LoVo (cell line): ENCODE data around the gene TRIM43B.
"Not testable (repeated sequence)": the region's sequence is repeated elsewhere in the genome, so short reads cannot be mapped to it uniquely, and the experiment has no call there.

Experiments used
- DNase-seq: peaks from one replicate; pipeline ENCODE4 v3.0.0-alpha.2; 2016; ENCODE audit warnings: low spot score

The TRIM43B gene

DNA sequence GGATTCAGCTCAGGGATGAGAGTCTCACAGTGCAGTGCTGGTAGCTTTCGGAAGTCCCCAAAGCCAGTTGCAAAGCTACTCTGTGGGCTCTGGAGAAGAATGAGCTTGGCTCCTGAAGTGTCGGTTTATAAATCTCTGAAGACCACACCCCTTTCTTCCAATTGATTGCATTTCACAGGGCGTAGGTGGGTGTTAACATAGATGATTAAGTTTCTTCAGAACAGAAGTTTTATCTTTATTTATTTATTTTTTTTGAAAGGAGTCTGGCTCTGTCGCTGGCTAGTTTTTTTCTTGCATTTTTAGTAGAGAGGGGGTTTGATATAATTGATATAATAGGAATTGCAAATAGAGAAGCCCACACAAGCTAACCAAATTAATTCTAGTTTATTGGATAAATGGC, at the start of gene TRIM43B:
Gene TRIM43B, minus strand, starts transcription at position 101 of the 400 bp plus-strand sequence. CDS start 2,040 bp downstream, outside the sequence.
- not testable (repeated sequence) for DNase-seq

DNA sequence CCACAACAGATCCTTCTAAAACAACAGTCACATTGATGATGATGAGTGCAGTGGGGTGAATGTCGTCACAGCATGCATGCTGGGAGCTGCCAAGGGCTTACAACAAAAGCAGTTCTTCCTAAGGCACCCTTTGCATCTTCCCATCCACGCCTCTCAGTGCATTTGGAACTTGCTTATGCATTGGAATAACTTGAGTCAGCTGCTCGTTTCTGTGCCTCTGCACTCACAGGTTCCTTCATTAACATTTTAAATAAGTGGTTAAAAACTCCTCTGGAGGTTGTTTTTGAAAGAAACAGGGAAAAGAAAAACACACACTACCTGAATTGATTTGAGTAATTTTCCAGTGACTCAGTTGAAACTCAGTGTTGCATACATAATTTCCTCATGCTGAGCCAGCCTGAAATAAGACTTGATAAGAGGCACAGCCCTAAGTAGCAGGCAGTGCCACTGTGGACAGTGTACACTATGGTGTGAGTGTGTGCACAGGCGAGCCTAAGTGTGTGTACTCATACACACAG, 46.8 kb upstream of the TRIM43B start:
- no peak for DNase-seq

DNA sequence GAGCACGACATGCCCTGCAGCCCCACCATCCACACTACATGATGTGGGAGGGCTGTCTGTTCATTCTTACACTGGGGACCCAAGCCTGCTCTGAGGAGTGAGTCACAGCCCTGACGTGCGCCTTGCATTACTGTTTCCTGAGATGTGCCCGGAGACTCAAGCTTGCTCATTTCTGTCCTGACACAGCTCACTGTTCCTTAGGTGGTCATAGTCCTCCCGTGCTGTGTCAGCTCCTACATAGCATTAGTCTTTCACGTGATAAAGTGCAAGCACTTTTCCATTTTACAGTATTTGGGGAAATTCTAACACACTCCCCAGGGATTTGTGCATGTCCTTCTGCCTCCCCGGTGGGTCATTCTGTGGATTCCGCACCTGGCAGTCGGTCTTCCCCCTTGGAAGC, 46.2 kb upstream of the TRIM43B start:
- no peak for DNase-seq

DNA sequence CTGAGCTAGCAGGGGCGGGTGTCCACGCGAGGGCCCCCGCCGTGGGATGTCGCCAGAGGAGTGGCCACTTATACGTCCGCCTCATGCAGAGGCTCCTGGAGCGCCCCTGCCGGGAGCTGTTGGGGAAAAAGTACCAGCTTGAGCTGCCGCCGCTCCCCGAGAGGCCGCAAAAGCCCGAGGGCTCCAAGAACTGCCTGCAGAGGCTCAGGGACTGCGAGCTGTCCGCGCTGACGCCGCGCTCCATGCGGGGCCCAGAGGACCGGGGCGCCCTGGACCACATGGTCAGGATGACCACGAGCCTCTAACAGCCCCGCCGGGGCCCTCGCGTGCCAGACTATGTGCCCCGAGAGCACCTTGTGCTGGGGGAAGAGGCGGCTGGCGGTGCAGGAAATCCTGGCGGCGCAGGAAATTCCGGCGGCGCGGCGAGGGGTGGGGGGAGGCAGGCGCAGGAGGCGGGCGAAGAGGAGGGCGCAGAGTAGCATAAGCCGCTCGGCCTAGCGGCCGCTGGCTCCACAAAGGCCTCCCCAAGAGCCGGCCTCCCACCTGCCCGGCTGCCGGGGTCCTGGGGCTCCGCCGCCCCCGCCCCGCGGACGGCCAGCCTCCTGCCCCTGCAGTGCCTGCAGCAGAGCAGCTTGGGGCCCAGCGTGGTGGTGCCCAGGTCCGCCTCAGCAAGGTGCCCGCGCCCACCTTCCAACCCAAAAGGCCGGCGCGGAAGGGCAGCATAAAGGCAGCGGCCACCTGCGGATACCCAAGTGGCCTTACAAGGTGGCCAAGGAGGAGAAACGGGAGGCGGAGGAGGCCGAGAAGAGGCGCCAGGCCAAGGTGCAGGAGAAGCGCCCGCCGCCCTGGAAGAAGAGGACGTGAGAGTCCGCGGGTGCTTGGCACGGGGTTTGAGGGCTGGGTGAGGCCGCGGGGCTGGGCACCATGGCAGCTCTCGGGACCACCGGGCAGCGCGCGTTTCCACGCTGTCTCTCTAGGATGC, 42.1 kb upstream of the TRIM43B start:
- peak; percentile 60 for DNase-seq

DNA sequence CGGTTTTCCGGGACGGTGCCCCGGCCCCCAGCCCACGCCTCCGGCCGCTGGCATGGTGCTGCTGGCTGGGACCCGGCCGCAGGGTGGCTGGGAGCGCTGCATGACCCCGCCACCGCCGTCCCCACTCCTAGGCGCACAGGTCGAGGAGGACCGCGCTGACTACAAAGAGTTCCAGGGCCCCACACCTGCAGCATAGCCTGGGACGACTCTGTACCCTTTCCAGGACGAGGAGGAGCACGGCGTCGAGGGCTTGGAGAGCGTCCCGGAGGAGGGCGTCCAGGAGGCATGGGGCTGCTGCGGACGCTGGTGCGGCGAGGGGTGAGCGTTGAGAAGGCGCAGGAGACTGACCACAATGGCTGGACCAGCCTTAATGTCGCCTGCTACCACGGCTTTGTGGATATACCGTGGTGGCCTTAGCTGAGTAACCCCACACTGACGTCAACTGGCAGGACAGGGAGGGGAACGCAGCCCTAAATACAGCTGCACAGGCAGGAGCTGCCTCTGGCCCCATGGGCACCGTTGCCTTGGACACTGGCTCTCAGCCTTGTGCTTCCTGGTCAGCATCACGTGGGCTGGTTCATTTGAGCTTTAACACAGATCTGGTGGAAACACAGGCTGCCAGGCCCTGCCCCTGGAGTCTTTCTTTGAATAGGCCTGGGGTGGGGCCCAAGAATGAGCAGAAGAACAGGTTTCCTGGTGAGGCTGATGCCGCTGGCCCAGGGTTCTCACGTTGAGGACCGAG, 40.9 kb upstream of the TRIM43B start:
- no peak for DNase-seq

DNA sequence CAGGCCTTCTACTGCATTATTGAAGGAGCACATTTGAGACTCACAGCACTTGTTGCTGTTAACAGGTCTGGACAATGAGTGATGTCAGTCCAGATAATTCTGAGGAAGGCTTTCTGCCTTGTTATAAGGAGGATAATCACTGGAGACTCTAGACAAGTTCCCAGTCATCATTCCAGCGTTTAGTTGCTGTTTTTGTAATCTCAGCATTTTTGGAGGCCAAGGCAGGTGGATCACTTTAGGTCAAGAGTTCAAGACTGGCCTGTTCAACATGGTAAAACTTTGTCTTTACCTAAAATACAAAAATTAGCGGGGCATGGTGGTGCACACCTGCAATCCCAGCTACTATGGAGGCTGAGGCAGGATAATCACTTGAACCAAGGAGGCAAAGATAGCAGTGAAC, 39.6 kb upstream of the TRIM43B start:
- no peak for DNase-seq

DNA sequence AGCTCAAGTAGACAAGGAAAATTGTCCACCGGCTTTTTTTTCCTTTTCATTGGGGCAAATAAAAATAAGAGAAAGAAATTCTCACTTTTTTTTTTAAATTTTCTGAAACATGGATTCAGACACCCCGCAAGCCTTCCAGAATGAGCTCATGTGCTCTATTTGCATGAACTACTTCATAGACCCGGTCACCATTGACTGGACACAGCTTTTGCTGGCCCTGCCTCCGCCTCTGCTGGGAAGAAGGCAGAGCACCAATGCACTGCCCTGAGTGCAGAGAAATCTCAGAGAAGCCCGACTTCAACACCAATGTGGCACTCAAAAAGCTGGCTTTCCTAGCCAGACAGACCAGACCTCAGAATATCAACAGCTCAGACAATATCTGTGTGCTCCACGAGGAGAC, 30.2 kb upstream of the TRIM43B start:
- no peak for DNase-seq

DNA sequence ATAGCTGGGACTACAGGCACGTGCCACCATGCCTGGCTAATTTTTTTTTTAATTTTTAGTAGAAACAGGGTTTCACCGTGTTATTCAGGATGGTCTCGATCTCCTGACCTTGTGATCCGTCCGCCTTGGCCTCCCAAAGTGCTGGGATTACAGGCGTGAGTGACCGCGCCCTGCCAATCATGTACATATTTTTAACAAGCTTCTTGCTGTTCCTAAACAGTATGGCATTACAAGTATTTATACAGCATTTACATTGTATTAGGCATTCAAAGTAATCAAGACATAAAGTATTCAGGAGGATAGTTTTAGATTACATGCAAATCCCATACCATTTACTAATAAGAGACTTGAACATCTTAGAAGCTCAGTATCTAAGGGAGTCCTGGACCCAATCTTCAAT, 29.7 kb upstream of the TRIM43B start:
- DNase-seq: not testable (repeated sequence)

DNA sequence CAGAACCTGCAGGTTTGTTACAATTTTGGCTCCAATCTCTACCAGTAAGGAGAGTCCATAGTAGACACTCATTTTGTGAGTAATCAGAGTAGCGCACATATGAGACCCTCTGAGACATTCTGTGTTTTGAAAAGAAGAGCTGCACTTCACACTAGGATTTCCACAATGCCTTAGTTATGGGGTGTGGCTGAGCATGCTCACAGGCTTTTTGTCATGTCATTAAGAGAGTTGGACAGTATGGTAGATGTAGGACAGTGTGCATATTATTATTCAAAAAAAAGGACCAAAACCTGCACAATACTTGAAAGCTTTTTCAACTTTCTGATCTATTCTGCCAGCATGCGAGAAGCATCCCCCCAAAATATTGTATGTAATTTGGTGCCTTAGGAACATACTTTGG, 24.9 kb upstream of the TRIM43B start:
- no peak for DNase-seq

DNA sequence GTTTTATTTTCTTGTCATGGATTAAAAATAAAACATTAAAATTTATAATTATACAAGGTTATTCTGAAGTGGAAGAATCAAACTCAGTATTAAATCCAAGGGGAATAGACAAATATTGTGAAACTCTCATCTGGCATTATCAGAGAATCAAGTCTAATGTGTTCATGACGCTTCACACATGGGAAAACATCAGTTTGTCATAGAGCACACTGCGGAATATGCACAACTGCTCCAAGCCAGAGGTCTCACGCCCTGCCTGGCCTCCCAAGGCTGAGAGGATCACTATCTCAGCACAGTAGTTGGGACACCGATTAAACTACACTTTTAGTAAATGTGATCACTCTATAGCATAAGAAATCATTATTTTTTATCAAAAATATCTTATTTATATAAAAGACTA, 20.7 kb upstream of the TRIM43B start:
- DNase-seq: no peak

DNA sequence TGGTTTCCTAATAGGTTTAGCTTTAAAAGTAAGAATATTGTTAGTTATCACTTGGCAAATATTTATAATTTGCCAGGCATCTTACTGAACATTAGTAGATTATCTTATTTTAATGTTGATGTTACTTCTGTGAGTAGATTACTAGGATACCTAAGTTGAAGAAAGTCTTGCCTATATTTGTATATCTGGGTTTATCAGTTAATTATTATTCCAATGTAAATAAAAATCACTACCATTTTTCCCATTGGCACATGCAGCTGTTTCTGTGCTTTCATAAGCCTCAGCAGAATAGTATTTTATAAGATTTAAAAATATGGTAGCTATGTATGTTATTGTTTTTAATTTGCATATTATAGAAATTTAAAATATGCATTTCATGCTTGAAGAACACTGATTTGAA, 16.3 kb upstream of the TRIM43B start:
- DNase-seq: no peak

DNA sequence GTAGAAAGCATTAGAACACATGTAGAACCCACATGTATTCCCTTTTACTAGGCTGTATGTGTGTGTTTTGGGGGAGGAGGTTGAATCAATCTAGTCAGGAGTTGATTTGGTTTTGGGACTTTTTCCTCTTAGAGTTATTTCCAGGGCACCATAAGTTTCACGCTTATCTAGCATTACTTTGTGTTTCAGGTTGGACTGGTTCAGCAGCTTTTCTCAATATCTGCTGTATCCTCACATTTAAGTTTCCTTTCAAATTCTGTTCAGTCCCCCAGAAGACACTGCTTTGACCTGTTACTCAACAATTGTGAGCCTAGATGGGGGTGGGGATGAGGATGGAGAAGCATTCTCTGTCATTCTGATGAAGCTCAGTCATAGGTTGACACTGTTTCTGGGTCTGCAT, 7.5 kb upstream of the TRIM43B start:
- DNase-seq: not testable (repeated sequence)

DNA sequence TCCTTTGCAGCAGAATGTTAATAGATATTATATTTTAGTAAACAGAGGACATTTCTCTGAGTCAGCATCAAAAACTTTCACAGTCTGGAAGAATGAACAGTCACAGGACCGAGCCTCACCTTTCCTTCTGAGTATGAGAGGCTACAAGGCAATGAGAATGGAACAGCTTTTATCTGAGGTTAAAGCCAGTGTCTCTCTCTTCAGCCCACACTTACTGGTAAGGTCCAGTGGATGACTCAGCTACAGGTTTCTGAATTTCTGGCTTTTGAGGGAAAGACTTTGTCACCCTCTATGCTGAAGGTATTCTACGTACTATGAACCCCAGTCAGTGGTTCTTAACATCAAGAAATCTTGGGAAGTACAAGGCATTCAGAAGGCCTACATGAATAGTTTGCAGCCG, 9.5 kb downstream of the TRIM43B start:
- not testable (repeated sequence) for DNase-seq

DNA sequence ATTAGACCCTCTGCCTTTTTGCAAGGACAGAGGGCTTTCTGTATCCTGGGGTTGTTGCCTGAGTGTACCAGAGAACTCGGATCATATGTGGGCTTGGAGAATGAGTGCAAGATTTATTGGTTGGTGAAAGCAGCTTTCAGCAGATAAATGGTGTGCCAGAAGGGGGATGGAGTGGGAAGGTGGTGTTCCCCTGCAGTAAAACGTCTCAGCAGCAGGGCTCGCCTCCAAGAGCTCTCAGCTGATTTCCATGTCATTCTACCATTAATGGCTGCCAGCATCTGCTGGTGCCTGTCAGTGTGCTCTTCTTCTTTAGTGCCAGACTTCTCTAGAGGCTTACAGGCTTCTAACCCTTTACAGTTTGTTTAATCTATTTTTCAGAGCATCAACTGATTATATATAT, 16.6 kb downstream of the TRIM43B start:
- DNase-seq: not testable (repeated sequence)

DNA sequence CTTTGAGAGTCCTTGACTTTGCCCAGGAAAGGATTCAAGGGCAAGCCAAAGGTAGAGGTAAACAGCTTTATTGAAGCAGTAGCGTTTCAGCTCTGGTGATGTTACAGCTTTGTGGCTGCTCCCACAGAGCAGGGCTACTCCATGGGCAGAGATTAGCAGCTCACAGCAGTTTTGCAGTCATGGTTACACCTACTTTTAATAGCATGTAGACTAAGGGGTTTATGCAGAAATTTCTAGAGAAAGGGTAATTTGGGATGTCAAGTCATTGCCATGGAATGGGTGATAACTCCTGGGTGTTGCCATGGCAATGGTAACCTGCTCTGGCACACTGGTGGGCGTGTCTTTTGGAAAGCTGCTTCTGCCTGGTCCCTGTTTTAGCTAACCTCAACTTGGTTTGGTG, 18.0 kb downstream of the TRIM43B start:
- not testable (repeated sequence) for DNase-seq

DNA sequence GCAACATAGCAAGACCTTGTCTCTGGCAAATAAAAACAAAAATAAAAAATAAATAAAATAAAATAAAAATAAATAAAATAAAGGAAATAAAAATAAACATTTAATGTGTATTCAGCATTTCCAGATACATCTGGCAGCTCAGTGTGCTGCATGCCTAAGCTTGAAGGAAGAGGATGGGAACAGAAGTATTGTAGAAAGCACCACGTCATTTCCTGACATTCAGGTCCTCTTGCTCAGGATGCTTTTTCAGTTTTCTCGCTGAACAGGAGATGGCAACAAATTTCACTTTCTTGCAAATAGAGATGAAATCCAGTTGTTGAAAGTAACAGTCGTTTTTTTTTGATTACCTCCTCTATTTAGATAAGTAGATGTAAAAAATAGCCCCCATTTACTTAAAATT, 21.3 kb downstream of the TRIM43B start:
- DNase-seq: not testable (repeated sequence)

DNA sequence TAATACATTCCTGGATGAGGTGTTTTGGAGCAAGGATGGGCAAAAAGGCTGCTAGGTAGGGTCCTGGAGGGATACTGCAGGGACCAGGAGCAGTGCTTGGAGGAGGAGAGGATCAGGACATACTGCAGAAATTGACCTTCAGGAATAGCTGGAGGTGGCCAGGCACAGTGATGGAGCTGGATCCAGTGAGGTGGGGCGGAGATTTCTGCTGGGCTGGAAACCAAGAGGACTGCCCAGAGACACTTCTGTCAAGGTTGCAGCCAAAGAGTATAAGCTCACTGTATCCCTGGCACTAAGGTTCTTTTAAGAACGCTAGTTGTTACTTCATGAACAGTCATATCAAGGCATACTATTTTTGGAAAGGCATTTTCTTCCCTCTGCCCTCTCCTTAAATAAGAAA, 39.2 kb downstream of the TRIM43B start:
- DNase-seq: not testable (repeated sequence)

DNA sequence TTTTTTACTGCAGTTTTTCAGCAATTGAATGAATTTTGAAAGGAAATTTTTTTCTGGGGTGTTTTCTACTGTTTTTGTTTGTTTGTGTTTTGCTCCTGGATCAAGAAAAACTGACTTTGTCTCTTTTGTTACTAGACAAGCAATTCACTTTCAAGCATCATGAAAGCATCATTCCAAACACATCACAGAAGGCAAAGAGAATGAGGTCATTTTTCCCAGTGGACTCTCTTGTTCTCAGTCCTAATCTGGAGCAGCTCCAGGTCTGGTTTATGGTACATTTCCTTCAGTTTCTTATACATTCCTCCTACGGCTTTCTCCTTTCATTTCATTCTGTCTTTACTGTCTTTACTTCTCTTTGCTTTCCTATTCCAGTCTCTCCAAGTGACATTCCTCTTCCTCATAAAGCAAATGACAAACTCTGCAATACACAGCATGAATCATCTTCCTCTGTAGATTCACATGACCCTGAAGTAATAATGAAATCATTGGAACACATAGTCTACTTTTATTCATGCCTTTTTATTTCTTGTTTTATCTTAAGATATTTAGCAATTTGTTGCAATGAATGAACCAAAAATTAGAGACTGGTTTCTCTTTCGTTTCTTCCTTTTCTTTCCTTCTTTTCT, 42.0 kb downstream of the TRIM43B start:
- not testable (repeated sequence) for DNase-seq

DNA sequence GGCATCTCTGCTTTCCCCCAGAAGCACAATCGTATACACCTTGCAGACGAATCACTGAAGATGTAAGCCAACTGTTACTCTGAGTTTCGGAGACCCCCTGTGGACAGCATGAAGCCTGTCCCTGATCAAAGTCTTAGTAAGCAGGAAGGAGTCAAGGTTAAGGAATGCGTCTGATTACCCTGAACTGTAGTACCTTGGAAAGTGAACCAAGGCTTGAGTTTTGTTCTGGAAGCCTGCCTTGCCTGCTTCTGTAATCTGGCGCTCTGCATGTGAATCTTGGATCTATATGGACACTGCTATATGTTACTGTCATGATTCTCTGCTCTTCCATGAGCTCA, 48.7 kb downstream of the TRIM43B start:
- not testable (repeated sequence) for DNase-seq

DNA sequence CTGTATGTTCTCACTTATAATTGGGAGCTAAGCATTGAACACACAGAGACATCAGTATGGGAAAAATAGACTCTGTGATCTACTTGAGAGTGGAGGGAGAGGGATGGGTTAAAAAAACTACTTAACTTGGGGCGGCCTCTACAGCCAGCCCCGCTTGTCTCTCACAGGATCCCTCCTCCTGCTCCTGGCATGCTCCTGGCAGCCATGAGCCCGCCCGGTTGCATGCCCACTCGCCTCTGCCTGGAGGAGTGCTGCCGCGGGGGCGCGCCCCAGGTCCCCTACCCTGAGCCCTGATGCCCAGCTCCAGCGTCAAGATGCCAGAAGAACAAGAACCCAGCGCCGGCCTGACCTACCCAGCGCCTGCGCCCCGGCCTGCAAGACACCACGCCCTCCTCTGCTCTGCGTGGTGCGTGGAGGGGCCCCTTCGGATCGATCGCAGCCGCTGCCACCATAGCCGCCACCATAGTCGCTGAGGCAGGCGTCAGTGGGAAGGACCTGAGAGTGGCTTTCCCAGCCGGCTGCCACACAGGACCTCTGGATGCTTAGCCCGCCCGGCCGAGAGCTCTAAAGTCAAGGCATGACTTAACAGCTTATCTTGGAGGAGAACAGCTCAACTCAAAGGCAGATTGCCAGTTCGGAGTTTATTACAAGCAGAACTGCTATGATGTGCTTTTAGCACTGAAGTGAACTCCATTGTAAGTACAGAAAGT, 49.2 kb downstream of the TRIM43B start:
- DNase-seq: not testable (repeated sequence)

DNA sequence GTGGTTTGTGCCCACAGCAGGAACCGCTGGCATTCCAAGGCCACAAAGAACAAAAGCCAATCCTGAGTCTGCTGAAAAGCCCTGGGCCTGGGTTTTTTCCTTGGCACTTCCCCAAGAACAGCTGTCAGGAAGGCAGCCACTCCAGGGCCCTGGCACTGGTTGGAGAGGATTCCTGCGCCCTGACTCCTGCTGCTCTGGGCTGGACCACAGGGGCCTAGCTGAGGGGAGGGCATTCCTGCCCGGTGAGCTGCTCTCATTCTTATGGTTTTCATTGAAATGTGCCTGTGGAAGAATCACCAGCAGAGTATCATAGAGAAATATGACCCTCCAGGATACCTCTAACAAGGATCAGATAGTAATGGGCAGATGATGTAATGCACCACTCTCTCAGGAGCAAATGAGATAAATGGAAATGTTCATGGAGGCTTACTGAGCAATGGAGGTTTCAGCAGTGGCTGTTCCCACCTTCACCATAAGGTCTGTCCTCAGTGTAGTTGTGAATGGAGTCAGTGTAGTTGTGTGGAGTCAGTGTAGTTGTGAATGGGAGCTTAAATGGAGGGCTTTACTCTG, 50.0 kb downstream of the TRIM43B start:
- not testable (repeated sequence) for DNase-seq
